Measurements from ENCODE around the gene IRF5. TPM values are rescaled to one million over a fixed set of nuclear protein-coding genes. Genes with fewer than 3 reads are reported as not detected.

The IRF5 gene
- total RNA-seq, 1 experiment from 2014 or later = 0.66 TPM

DNA sequence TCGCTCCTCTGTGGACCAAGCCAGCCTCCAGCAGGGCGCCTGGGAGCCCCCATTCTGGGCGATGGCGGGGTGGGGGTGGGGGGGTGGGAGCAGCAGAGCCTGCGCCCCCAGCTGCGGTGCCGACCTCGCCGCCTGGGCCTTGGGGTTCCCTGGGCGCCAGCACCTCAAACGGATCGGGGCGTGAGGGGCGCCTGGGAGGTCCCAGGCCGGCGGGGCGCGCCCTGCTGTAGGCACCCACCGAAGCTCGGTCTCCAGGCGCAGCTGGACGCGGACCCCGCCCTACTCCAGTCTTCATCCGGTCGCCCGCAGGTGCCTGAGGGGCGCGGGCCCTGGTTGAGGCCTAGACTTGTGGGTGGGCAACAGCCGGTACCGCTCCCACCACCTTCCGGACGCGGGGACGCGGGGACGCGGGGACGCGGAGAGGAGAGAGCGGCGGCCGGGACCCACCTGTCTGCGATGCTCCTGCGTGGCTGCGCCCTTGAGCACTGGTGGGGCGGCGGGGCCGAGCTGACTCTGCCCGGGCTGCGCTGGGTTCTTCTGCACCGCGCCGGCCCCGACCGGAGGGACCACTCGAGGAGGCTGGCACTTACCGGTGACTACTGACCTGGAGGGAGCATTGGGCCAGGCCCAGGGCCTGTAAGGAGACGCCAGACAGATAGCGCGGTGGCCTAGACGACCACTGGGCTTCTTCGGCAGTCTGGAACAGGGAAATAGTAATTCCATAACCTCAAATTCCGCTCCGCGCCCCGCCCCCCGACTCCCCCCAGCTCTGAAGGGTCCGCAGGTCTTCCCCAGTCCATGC, 21.7 kb upstream of the IRF5 start (continued):
- TF ChIP-seq, protein P1, sequence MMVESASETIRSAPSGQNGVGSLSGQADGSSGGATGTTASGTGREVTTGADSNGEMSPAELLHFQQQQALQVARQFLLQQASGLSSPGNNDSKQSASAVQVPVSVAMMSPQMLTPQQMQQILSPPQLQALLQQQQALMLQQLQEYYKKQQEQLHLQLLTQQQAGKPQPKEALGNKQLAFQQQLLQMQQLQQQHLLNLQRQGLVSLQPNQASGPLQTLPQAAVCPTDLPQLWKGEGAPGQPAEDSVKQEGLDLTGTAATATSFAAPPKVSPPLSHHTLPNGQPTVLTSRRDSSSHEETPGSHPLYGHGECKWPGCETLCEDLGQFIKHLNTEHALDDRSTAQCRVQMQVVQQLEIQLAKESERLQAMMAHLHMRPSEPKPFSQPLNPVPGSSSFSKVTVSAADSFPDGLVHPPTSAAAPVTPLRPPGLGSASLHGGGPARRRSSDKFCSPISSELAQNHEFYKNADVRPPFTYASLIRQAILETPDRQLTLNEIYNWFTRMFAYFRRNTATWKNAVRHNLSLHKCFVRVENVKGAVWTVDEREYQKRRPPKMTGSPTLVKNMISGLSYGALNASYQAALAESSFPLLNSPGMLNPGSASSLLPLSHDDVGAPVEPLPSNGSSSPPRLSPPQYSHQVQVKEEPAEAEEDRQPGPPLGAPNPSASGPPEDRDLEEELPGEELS (CRISPR knock-in tag; IDR thresholded peaks at IDR 0.05) = no peak
- TF ChIP-seq ZNF396 (CRISPR knock-in tag; IDR thresholded peaks at IDR 0.05; ENCODE audit: borderline replicate concordance) = no peak
- no peak for TF ChIP-seq STAT6 (CRISPR knock-in tag; conservative IDR thresholded peaks at IDR 0.05; ENCODE audit: low read depth)
- TF ChIP-seq ZNF121 (CRISPR knock-in tag; IDR thresholded peaks at IDR 0.05) = no peak
- TF ChIP-seq TP53 (CRISPR knock-in tag; IDR thresholded peaks at IDR 0.05) = no peak
- TF ChIP-seq ATF6 (CRISPR knock-in tag; IDR thresholded peaks at IDR 0.05) = no peak

- H3K27me3 Mint-ChIP-seq (ENCODE audit: low read depth) = peaks cover 71% of the 10 kb centered on the region
- no peaks in the 10 kb centered on the region for H3K9me3 Mint-ChIP-seq
- no peak for TF ChIP-seq NFYB (CRISPR knock-in tag; conservative IDR thresholded peaks at IDR 0.05; ENCODE audit: low read depth)
- H3K4me1 Mint-ChIP-seq = peaks cover 23% of the 10 kb centered on the region
- no peaks in the 10 kb centered on the region for H3K36me3 Mint-ChIP-seq
- no peak for ATAC-seq
- peak overlapping the region; percentile 36 for H3K4me3 Mint-ChIP-seq
- CTCF ChIA-PET = interaction anchor here (1.0 to 1.1 kb wide), 2 partner anchors 31 to 175 kb away, joined by 3 read pairs; no protein-coding TSS in a partner anchor
- DNase-seq (ENCODE audit: low spot score) = no peak
- POLR2A ChIA-PET = no interaction called here
- H3K27ac Mint-ChIP-seq = no peak overlapping the region
Observed at GRCh38 chr7:128916643-128916915, 21.1 kb upstream of the IRF5 start.

DNA sequence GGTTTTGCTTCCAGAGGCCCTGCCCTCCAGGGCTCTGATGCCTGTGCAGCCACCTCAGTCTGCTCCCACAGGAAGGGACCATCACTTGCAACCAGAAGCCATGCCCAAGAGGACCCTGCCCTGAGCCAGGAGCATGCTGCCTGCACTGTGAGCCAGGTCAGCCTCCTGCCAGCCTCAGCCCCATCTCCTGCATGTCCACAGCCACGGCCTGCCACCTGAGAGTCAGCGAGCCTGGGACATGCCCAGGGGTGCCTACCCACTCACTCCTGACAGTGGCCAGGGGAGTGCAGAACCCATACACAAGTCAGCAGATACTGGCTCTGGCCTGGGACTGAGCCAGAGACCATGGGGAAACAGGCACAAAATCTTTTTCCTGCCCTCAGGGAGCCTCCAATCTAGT, 20.6 kb upstream of the IRF5 start:
- ATAC-seq (no peak), DNase-seq (ENCODE audit: low spot score) (no peak)
- no peak for TF ChIP-seq NFATC4 (CRISPR knock-in tag; IDR thresholded peaks at IDR 0.05)
- no peak for TF ChIP-seq SOX15 (CRISPR knock-in tag; IDR thresholded peaks at IDR 0.05)
- TF ChIP-seq SMAD4 (CRISPR knock-in tag; IDR thresholded peaks at IDR 0.05) = no peak
- no peak for TF ChIP-seq RORB (CRISPR knock-in tag; IDR thresholded peaks at IDR 0.05)
- TF ChIP-seq ZNF512 (CRISPR knock-in tag; IDR thresholded peaks at IDR 0.05; ENCODE audit: borderline replicate concordance) = no peak
- no peak for TF ChIP-seq KAT7 (CRISPR knock-in tag; IDR thresholded peaks at IDR 0.05; ENCODE audit: borderline replicate concordance)
- no peak for TF ChIP-seq ATF6 (CRISPR knock-in tag; IDR thresholded peaks at IDR 0.05)
- Mint-ChIP-seq H3K27me3 (ENCODE audit: low read depth) (peaks cover 66% of the 10 kb centered on the region), H3K4me1 (peaks cover 19% of the 10 kb centered on the region), H3K4me3 (peak overlapping the region; percentile 36; the same call in 1 of the 2 replicates), H3K9me3 (no peaks in the 10 kb centered on the region), H3K27ac (no peak overlapping the region), H3K36me3 (no peaks in the 10 kb centered on the region)
- CTCF ChIA-PET = interaction anchor here (1.0 to 1.1 kb wide), 2 partner anchors 30 to 174 kb away, joined by 3 read pairs; no protein-coding TSS in a partner anchor
- POLR2A ChIA-PET = no interaction called here
